HG03457 (cell line): Measurements from ENCODE around the gene DCLK1.

Source experiments
- ATAC-seq: cut with Tn5 transposase; IDR thresholded peaks from one replicate; pipeline ENCODE4 v1.9.1; 2021; ENCODE audit warnings: moderate number of reproducible peaks; ENCODE audit not compliant: unreplicated experiment

DCLK1 gene

DNA sequence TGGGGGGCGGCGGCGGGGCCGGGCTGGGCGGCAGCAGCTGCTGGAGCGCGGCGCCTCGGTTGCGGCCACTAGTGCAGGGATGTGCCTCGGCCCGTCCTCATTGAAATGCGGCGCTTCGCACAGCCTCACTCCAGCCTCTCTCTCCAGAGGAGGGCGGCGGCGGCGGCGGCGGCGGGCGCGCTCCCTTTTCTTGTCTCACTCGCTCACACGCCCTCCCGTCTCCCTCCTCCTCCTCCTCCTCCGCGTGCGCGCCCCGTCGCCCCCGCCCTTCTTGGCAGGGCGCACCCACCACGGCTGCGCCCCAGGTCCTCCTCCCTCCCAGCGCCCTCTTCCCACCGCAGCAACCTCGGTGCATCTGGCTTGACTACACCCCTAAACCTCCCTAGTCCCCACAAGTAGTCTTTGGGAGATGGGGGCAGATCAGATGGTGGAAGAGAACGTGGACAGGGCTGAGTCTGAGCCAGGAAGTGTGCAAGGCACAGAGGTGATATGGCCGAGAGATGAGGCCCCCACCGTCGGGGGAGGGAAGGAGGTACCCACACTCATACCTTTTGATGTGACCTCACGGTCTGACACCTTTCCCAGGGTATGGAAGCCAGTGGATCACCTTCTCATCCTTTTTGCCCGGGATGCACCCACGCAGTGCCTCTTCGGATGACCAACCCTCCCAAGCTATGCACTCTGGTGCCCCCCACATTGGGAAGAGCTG is at the start of gene DCLK1:
Gene DCLK1 (minus strand): TSS at position 161 of the 709 bp plus-strand sequence.
- no peak for ATAC-seq

DNA sequence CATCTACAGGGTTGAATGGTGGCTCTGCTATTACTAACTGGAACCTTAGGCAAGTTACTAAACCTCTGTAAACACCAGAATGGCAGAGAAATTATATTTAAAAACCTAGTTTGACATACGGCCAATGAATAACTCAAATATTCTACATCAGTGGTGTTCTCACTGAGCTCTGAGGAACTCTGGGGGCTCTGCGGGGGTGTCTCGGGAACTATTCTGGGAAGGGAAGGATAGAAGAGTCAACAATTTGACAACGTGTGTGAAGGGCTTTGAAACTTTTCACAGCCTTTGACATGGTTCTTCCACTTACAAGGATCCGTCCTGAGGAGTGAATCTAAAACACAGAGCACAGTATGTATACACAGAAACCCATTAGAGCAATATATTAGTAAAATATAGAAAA is 44.4 kb upstream of the DCLK1 start:
- ATAC-seq = no peak

- no peak for ATAC-seq
These were observed 43.7 kb upstream of the DCLK1 start for GRCh38 chr13:36174923-36175322.

GRCh38 chr13:36173571-36174322 is 42.6 kb upstream of the DCLK1 start:
- no peak for ATAC-seq

- no peak for ATAC-seq
These were observed 34.9 kb upstream of the DCLK1 start for GRCh38 chr13:36166046-36166445.

DNA sequence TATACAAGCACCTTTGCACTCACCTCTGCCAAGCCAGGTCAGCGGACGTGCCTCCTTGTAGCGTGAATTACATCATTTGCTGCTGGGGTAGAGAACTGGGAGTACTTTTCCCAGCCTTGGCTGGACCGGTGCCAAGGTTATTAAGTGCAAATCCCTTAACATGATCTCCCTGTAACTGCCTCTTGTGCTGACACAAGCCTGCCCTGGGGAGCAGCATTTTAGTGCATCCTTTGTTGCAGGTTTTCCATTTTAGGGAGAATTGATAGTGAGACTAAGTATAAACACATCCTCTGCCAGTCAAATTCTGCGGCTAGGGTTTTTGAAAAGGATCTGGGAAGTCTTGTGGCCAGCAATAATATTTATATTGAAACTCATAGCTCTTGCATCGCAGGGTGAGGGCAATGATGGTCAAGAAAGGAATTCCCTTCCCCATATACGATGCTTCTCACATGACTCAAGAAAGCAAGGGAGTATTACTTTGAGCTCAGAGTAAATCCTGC is 32.7 kb upstream of the DCLK1 start:
- ATAC-seq = no peak

- ATAC-seq = no peak
These were observed 32.1 kb upstream of the DCLK1 start for GRCh38 chr13:36163286-36163685.

- no peak for ATAC-seq
These were observed 29.1 kb upstream of the DCLK1 start for GRCh38 chr13:36160297-36160696.

GRCh38 chr13:36158611-36159010 is 27.4 kb upstream of the DCLK1 start:
- no peak for ATAC-seq

- no peak for ATAC-seq
These were observed 26.3 kb upstream of the DCLK1 start for GRCh38 chr13:36157480-36157879.

- ATAC-seq = no peak
These were observed 23.5 kb upstream of the DCLK1 start for GRCh38 chr13:36154567-36155291.

- ATAC-seq = no peak
These were observed 20.4 kb upstream of the DCLK1 start for GRCh38 chr13:36151591-36151990.

DNA sequence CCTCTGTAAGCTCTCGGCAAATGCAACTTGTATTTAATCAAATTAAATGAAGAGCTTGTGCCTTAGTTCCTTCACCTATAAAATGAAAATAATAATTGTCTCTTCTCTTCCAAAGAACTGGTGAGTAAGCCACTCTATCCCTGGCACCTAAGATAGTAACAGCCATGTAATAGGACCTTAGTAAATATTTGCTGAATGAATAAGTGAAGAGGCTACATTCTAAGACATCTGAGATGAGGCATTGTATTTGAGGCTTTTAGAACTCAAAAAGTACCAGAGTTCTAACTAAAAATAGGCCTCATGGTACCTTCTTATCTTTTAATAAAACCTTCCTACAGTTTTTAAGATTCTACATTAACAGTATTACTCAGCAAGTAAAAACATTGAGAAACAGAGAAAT is 17.3 kb upstream of the DCLK1 start:
- no peak for ATAC-seq

GRCh38 chr13:36147330-36147729 is 16.1 kb upstream of the DCLK1 start:
- no peak for ATAC-seq

- no peak for ATAC-seq
These were observed 15.5 kb upstream of the DCLK1 start for GRCh38 chr13:36146511-36147269.

DNA sequence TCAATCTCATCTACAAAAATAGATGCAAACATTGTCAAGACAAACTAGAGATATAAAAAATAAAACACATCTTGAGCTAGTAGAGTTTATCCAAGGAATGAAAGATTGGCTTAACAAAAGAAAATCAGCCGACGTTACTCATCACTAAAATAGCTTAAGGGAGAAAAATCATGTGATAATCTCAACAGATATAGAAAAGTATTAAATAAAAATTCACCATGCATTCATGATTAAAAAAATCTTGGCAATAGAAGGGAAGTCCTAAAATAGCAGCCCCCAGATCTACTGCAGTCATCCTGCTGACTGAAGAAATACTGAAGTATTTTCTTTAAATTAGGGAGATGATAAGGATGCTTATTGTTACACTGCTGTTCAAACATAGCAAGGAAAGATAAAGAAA is 12.6 kb upstream of the DCLK1 start:
- no peak for ATAC-seq

DNA sequence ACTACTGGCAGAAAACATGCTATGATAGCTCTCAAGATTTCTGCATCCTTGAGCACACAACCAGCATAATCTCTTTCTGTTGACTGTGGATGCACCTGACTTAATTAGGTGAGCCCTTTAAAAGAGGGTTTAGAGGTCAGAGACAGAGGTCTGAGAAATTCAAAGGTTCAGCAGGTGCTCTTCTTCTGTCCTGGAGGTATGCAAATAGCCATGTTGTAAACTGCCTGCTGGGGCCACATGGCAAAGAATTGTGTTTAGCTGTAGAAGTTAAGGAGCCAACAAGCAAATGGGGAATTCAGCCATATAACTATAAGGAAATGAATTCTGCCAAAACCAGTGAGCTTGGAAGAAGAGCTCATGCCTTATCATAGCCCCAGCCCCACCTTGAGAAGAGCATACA is 11.6 kb upstream of the DCLK1 start:
- no peak for ATAC-seq

DNA sequence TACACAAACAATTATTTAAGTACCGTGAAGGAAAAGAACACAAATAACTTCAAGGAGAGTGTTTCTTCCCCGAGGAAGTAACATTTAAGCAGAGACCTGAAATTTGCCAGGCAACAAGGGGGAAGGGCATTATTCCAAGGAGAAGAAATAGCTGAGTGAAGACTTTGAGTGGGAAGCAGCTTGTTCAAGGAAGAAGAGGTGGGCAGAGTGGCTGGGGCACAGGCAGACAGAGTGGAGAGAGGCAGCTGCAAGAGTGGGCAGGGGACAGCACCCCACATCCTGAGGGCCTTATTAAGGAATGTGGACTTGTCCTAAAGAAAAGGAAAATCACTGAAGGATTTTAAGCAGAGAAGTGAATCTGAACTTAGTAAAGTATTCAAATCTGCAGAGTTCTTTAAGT is 4.7 kb upstream of the DCLK1 start:
- ATAC-seq = no peak

DNA sequence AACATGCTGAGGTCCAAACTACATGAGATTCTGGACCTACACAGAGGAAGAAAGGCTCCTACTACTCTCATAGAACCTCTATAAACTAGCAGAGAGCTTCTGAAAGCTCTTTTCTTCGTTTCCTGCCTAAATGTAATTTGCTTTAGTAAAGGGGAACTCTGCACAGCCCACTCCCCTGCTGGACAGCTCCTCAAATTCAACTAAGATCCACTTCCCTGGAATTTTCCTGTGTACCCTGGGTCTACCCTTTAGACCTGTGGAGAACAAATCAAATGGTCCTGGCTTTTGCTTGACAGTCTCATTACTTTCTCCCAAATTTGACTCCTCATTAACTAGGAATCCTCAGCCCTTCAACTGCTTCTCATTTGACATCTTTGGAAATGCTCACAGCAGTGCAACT is 3.5 kb upstream of the DCLK1 start:
- ATAC-seq = no peak

DNA sequence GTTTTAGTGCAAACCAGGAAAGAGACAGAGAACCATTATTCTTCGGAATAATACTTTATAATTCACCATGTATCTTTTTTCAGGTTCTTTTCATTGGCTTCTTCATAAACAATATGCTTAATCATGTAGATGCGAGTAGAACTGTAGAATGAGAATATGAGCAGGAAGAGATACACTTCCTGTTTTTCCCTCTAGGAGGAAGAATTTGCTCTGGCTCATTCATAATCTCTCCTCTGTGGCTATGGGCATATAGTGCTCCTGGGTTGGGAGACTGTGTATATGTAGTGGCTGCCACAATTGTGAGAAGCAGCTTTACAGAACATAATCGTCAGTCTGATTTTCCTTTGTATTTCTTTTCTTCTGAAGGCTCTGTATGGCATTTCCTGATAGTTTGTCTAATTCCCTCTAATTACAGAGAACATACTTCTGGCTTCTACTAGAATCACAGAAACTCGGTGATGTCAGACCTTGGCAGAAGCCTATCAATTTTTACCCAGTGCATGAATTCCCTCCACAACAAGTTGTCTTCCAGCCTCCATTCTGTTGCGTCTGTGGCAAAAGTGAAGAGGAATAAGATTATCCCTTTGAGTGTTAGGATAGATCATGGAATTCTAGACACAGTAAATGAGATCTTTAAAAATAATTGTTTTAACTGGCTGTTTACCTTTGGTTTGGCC is 2.9 kb upstream of the DCLK1 start:
- no peak for ATAC-seq
